Esophagus (tissue), 2 donors: ENCODE data around the gene PCDHB8. TPM values are rescaled to one million over a fixed set of nuclear protein-coding genes. Genes with fewer than 3 reads are reported as not detected.
"Not testable (repeated sequence)": the region's sequence is repeated elsewhere in the genome, so short reads cannot be mapped to it uniquely, and the experiment has no call there.

ENCODE experiments used
- H3K27ac ChIP-seq, 2 donors: one replicate each; pipeline ENCODE4 v1.5.1; 2013; ENCODE audit warnings: low read depth in 2 of 2, mild to moderate bottlenecking in 2 of 2, inconsistent platforms in 1 of 2, low read length in 1 of 2, moderate library complexity in 1 of 2
- H3K27me3 ChIP-seq, 2 donors: one replicate each; pipeline ENCODE4 v1.6.1; 2013; ENCODE audit warnings: low read length in 2 of 2, control low read depth in 1 of 2, mild to moderate bottlenecking in 1 of 2; ENCODE audit not compliant: insufficient read depth in 2 of 2, control insufficient read depth in 1 of 2
- H3K36me3 ChIP-seq, 2 donors: one replicate each; pipeline ENCODE4 v1.6.1; 2013; ENCODE audit warnings: low read length in 1 of 2; ENCODE audit not compliant: control insufficient read depth in 2 of 2, insufficient read depth in 2 of 2
- H3K4me1 ChIP-seq, 2 donors: one replicate each; pipeline ENCODE4 v1.6.1; 2013; ENCODE audit warnings: low read length in 1 of 2; ENCODE audit not compliant: control insufficient read depth in 2 of 2, insufficient read depth in 2 of 2
- H3K4me3 ChIP-seq, 2 donors: one replicate each; pipeline ENCODE4 v1.5.1; 2013; ENCODE audit warnings: low read length in 2 of 2, mild to moderate bottlenecking in 2 of 2, low read depth in 1 of 2, moderate library complexity in 1 of 2
- H3K9me3 ChIP-seq, 2 donors: one replicate each; pipeline ENCODE4 v1.6.1; 2013; ENCODE audit warnings: mild to moderate bottlenecking in 2 of 2, low read depth in 1 of 2, low read length in 1 of 2, moderate library complexity in 1 of 2; ENCODE audit not compliant: control insufficient read depth in 2 of 2, insufficient read depth in 1 of 2
- WGBS, 2 donors: extraction: QIAGEN DNeasy Blood & Tissue Kit; methylation state at CpG; one replicate each; pipeline ENCODE4 v1.1.7; 2013; 5-methylcytosine and 5-hydroxymethylcytosine counted together
- polyA plus RNA-seq, 2 donors: library from polyadenylated mRNA; stranded (reverse); fragments of 200-250 nt; gene quantifications; one replicate each; pipeline ENCODE4 v1.2.3, GENCODE V29; 2013
- donor health status: healthy with polysubstance abuse.
- donor health status: Bipolar disorder and iron deficiency.

Gene PCDHB8
- polyA plus RNA-seq, result under 1 TPM; 0.04 TPM

DNA sequence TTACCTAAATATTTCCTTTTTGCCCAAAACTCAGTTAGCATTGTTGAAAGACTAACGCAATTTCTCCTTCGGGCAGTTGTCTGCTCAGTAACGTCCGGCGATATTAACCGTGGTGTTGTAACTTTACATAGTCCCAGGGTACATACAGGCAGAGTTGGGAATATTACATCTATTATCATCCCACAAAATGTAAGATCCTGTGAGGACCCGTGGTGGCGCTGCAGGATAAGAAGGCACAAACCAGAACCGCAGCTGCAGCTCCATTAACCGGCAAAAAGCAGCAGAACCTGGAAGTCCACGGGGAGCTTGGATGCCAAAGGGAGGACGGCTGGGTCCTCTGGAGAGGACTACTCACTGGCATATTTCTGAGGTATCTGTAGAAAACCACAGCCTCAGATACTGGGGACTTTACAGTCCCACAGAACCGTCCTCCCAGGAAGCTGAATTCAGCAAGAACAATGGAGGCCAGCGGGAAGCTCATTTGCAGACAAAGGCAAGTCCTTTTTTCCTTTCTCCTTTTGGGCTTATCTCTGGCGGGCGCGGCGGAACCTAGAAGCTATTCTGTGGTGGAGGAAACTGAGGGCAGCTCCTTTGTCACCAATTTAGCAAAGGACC lies at the start of gene PCDHB8:
Gene PCDHB8 (plus strand): TSS at position 214 of the 615 bp plus-strand sequence. CDS start 245 bp downstream, at position 459.
- H3K27ac ChIP-seq, H3K4me3 ChIP-seq, H3K27me3 ChIP-seq, H3K36me3 ChIP-seq, H3K4me1 ChIP-seq: not testable (repeated sequence)
- WGBS, 2 donors, result 28 to 31% methylated on average over 14 to 16 of the region's 18 CpGs
- H3K9me3 ChIP-seq, result peaks cover 15 to 30% of the 10 kb centered on the region in 2 donors

DNA sequence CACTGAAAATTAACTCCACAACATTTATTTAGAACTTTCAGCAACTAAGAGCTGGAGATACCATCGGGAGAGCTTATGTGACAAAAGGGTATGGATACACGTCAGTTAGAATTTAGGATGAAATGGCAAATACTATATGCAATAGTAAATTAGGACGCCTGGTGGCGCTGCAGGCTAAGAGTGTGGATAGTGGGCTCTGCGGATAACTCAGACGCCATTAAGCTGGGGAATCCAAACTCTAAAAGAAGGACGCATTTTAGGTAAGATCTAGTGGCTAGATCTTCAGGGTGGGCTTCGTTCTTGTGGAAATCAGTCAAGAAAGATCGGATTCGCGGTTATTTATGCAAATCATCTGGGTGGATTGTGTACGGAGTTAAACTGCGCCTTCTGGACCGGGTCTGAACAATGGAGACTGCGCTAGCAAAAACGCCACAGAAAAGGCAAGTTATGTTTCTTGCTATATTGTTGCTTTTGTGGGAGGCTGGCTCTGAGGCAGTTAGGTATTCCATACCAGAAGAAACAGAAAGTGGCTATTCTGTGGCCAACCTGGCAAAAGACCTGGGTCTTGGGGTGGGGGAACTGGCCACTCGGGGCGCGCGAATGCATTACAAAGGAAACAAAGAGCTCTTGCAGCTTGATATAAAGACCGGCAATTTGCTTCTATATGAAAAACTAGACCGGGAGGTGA lies 42.4 kb upstream of the PCDHB8 start, which contains the start of gene PCDHB5:
Gene PCDHB5 (plus strand): TSS at position 177 of the 688 bp plus-strand sequence. CDS start 229 bp downstream, at position 406.
- peak within 1 kb of the TSS in 1 of 2 donors; percentile 31 for H3K4me3 ChIP-seq
- 18 to 24% methylated on average over 22 of the region's 22 CpGs for WGBS, 2 donors
- H3K4me1 ChIP-seq, result no peaks in the 10 kb centered on the region

DNA sequence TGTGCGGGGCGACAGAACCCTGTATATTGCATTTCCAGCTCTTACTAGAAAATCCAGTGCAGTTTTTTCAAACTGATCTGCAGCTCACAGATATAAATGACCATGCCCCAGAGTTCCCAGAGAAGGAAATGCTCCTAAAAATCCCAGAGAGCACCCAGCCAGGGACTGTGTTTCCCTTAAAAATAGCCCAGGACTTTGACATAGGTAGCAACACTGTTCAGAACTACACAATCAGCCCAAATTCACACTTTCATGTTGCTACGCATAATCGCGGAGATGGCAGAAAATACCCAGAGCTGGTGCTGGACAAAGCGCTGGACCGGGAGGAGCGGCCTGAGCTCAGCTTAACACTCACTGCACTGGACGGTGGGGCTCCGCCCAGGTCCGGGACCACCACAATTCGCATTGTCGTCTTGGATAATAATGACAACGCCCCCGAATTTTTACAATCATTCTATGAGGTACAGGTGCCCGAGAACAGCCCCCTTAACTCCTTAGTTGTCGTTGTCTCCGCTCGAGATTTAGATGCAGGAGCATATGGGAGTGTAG lies 41.8 kb upstream of the PCDHB8 start:
- Histone ChIP-seq H3K27me3 (no peaks in the 10 kb centered on the region), H3K4me1 (no peaks in the 10 kb centered on the region), H3K36me3 (no peaks in the 10 kb centered on the region), H3K9me3 (peaks cover 14 to 18% of the 10 kb centered on the region in 2 donors), H3K27ac (no peak overlapping the region), H3K4me3 (peak overlapping the region in 1 of 2 donors; percentile 31)
- WGBS, 2 donors, result 43 to 49% methylated on average over 19 of the region's 19 CpGs

More for the DNA sequence above, 42.4 kb upstream of the PCDHB8 start, which contains the start of gene PCDHB5:
- Histone ChIP-seq H3K9me3 (peaks cover 14 to 18% of the 10 kb centered on the region in 2 donors), H3K27ac (no peak within 1 kb of the TSS), H3K36me3 (no peaks in the 10 kb centered on the region), H3K27me3 (no peaks in the 10 kb centered on the region)

DNA sequence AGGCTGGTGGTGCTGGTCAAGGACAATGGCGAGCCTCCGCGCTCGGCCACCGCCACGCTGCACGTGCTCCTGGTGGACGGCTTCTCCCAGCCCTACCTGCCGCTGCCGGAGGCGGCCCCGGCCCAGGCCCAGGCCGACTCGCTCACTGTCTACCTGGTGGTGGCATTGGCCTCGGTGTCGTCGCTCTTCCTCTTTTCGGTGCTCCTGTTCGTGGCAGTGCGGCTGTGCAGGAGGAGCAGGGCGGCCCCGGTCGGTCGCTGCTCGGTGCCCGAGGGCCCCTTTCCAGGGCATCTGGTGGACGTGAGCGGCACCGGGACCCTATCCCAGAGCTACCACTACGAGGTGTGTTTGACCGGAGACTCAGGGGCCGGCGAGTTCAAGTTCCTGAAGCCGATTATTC lies 40.2 kb upstream of the PCDHB8 start:
- peaks cover 14 to 18% of the 10 kb centered on the region in 2 donors for H3K9me3 ChIP-seq
- not testable (repeated sequence) for H3K4me1 ChIP-seq, H3K4me3 ChIP-seq, H3K27ac ChIP-seq, H3K36me3 ChIP-seq, H3K27me3 ChIP-seq
- WGBS, 2 donors, result 46 to 54% methylated on average over 28 to 34 of the region's 34 CpGs

DNA sequence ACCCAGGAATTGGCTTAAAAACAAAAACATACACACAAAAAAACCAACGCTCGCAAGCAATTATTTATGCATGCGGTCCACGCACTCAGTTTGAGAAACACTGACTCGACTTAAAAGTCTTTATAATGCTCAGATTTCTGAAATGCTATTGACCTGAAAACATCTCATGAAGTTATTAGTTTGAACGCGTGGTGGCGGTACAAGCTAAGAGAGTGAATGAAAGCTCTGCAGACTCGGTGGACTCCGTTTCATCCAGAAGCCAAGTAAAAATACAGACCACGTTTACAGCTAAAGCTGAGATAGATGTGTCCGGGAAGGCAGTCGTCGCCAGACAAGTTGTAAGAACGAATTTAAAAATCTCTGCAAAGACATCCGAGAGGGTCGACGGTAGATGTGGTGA lies 27.8 kb upstream of the PCDHB8 start, which contains the start of gene PCDHB6:
Gene PCDHB6 (plus strand): TSS at position 246 of the 400 bp plus-strand sequence. CDS start 201 bp downstream, outside the sequence.
- peaks cover 0 to 2% of the 10 kb centered on the region in 2 donors for H3K4me1 ChIP-seq
- H3K27ac ChIP-seq, result no peak within 1 kb of the TSS
- no peak within 1 kb of the TSS for H3K4me3 ChIP-seq
- 18 to 19% methylated on average over 18 of the region's 18 CpGs for WGBS, 2 donors
- no peaks in the 10 kb centered on the region for H3K27me3 ChIP-seq
- H3K9me3 ChIP-seq, result peaks cover 7 to 17% of the 10 kb centered on the region in 2 donors
- no peaks in the 10 kb centered on the region for H3K36me3 ChIP-seq

DNA sequence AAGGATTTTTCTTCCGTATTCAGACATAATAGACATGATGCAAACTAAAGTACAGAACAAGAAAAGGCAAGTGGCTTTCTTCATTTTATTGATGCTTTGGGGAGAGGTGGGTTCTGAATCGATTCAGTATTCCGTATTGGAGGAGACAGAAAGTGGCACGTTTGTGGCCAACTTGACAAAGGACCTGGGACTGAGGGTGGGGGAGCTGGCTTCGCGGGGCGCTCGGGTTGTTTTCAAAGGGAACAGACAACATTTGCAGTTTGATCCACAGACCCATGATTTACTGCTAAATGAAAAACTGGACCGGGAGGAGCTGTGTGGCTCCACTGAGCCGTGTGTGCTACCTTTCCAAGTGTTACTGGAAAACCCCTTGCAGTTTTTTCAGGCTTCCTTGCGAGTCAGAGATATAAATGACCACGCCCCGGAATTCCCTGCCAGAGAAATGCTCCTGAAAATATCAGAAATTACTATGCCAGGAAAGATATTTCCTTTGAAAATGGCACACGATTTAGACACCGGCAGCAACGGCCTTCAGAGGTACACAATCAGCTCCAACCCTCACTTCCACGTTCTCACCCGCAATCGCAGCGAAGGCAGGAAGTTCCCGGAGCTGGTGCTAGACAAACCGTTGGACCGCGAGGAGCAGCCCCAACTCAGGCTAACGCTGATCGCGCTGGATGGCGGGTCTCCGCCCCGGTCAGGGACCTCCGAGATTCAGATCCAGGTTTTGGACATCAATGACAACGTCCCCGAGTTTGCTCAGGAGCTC lies 27.2 kb upstream of the PCDHB8 start:
- H3K36me3 ChIP-seq, result no peaks in the 10 kb centered on the region
- peaks cover 7 to 17% of the 10 kb centered on the region in 2 donors for H3K9me3 ChIP-seq
- H3K4me3 ChIP-seq, result no peak overlapping the region
- peaks cover 0 to 2% of the 10 kb centered on the region in 2 donors for H3K4me1 ChIP-seq
- WGBS, 2 donors, result 40 to 43% methylated on average over 33 of the region's 33 CpGs
- no peaks in the 10 kb centered on the region for H3K27me3 ChIP-seq
- H3K27ac ChIP-seq, result no peak overlapping the region

DNA sequence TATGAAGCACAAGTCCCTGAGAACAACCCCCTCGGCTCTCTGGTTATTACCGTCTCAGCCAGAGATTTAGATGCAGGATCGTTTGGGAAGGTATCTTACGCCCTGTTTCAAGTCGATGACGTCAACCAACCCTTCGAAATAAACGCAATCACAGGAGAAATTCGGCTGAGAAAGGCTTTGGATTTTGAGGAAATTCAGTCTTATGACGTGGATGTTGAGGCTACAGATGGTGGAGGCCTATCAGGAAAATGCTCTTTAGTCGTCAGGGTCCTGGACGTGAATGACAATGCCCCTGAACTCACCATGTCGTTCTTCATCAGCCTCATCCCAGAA lies 26.6 kb upstream of the PCDHB8 start:
- WGBS, 2 donors, result 31 to 41% methylated on average over 13 of the region's 13 CpGs
- H3K27me3 ChIP-seq, result no peaks in the 10 kb centered on the region
- no peak overlapping the region for H3K27ac ChIP-seq
- no peak overlapping the region for H3K4me3 ChIP-seq
- peaks cover 0 to 2% of the 10 kb centered on the region in 2 donors for H3K4me1 ChIP-seq
- H3K9me3 ChIP-seq, result peaks cover 7 to 19% of the 10 kb centered on the region in 2 donors
- H3K36me3 ChIP-seq, result no peaks in the 10 kb centered on the region

DNA sequence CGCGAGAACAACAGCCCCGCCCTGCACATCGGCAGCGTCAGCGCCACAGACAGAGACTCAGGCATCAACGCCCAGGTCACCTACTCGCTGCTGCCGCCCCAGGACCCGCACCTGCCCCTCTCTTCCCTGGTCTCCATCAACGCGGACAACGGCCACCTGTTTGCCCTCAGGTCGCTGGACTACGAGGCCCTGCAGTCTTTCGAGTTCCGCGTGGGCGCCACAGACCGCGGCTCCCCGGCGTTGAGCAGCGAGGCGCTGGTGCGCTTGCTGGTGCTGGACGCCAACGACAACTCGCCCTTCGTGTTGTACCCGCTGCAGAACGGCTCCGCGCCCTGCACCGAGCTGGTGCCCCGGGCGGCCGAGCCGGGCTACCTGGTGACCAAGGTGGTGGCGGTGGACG lies 26.0 kb upstream of the PCDHB8 start:
- not testable (repeated sequence) for H3K27me3 ChIP-seq, H3K4me1 ChIP-seq, H3K36me3 ChIP-seq, H3K4me3 ChIP-seq, H3K27ac ChIP-seq
- H3K9me3 ChIP-seq, result peaks cover 10 to 20% of the 10 kb centered on the region in 2 donors
- WGBS, 2 donors, result 37 to 41% methylated on average over 34 to 40 of the region's 41 CpGs

DNA sequence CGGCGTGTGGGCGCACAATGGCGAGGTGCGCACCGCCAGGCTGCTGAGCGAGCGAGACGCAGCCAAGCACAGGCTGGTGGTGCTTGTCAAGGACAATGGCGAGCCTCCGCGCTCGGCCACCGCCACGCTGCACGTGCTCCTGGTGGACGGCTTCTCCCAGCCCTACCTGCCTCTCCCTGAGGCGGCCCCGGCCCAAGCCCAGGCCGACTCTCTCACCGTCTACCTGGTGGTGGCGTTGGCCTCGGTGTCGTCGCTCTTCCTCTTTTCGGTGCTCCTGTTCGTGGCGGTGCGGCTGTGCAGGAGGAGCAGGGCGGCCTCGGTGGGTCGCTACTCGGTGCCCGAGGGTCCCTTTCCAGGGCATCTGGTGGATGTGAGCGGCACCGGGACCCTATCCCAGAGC lies 25.5 kb upstream of the PCDHB8 start:
- H3K27ac ChIP-seq, H3K4me3 ChIP-seq, H3K36me3 ChIP-seq, H3K27me3 ChIP-seq, H3K4me1 ChIP-seq: not testable (repeated sequence)
- H3K9me3 ChIP-seq, result peaks cover 12 to 20% of the 10 kb centered on the region in 2 donors
- 18 to 37% methylated on average over 17 to 36 of the region's 36 CpGs for WGBS, 2 donors
